CD4-positive, alpha-beta T cell treated with Interleukin-4 for 1 hour (primary cell): Measurements from ENCODE around the gene MED29.

Source experiments
- DNase-seq, 2 donors: peaks; one replicate each; pipeline ENCODE4 v3.0.0-alpha.2; 2020 to 2022

MED29 gene

DNA sequence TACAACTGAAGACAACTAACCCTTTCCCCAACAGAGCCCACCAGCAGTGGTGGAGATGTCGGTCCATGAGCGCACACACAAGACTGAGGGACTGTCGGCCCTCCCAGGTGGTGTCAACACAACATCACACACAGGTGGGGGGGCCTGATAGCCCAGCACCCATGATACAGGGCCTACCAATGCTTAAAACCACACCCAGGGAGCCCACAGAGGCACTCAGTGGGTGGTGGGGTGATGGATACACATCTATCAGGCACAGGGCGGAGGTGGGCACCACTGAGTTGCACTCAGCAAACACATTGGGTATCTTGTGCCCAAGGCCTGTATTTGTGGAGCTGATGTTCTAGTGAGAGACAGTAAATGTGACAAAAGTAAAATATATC is 8.5 kb downstream of the MED29 start:
- no peak for DNase-seq

DNA sequence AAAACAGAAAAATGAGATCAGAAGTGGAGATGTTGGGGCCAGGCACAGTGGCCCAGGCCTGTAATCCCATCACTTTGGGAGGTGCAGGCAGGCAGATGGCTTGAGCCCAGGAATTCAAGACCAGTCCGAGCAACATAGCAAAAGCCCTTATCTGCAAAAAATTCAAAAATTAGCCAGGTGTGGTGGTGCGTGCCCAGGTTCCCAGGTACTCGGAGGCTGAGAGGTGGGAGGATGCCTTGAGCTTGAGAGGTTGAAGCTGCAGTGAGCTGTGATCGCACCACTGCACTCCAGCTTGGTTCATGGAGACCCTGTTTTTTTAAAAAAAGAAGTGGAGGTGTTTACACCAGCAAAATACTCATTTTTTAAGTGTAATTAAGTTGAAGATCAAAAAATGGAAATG is 8.9 kb downstream of the MED29 start:
- DNase-seq: no peak

DNA sequence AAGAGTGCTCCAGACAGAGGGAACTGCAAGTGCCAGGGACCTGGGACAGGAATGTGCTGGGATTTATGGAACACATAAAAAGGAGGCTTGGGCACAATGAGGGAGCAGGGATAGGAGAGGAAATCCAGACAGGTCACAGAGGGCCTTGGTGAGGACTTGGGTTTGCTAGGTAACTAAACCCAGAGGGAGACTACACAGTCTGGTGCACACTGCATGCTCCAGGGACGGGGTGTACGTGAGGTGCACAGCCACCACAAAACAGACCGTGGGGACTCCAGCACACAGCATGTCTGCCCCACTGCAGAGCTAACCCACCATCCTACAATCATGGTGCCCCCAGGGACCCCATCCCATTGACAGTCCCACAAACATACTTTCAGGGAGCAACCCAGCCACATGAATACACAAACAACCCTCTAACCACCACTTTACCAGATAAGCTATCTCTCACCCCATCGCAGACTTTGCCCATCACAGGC is 9.9 kb downstream of the MED29 start:
- DNase-seq: no peak

GRCh38 chr19:39401549-39402345 is 10.6 kb downstream of the MED29 start:
- DNase-seq: peak; percentile 94

GRCh38 chr19:39402346-39403300 is 11.4 kb downstream of the MED29 start:
- peak; percentile 94 to 95 for DNase-seq

DNA sequence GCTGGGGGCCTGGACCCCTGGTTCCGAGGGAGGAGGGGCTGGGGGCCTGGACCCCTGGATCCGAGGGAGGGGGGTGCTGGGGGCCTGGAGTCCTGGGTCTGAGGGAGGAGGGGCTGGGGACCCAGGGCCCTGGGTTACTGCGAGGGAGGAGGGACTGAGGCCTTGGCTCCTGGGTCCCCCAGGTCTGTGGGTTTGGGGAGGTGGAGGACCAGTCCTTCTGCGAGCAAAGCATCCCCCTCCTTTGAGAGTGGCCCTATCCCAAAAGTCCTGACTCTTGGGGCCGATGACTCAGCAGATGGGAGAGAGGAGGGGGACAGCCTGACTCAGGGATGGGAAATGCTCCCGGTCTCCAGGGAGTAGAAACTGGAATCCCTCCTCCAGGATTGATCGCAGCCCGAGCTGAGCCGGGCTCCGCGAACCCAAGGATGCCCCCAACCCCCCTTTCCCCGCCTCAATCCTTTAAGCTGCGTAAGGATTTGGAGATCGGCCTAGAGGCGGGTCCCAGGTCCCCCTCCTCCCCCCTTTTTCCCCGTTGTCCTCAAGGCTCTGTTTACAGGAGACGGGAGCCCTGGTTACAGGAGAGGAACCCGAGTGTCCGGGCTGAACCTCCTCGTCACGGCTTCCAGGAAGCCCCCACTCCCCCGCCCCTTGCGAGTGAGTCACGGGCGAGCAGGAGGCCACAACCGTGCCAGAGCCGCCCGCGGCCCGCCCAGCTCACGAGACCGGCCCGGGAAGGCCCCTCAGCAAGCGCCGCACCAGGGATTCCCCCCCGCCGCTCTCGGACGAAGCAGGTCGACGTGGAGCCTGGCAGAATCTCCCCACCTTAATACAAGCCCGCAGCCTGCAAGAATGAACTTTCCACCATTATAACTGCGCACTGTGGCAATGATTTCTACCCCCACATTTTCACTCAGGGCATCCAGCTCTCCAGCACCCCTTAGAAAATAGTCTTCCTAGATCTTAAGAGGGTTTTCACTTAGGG is 12.4 kb downstream of the MED29 start:
- peak; percentile 99 for DNase-seq

- DNase-seq: peak; percentile 60 to 63
Observed at GRCh38 chr19:39405261-39405957, 14.2 kb downstream of the MED29 start.

DNA sequence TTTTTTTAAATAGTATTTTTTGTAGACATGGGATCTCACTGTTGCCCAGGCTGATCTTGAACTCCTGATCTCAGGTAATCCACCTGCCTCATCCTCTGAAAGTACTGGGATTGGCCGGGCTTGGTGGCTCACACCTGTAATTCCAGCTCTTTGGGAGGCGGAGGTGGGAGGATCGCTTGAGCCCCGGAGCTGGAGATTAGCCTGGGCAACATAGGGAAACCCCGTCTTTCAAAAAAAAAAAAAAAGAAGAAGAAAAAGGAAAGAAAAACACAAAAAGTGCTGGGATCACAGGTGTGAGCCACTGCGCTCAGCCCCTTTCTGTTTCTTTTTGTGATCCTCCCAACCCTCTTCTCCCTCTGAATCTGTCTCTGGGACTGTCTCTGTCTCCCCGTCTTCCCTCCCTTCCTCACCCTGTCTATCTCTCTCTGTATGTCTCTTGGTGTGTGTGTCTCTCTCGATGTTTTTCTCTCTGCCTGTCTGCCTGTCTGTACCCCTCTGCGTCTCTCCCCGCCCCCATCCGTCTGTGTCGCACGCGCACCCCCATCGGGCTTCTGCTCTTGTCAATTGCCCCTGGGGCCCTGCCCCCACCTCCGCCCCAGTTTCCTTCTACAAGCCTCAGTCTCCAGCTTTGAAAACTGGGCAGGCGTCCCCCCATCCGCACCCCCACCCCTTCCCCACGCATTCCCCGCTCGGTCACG is 14.9 kb downstream of the MED29 start:
- peak; percentile 95 to 96 for DNase-seq

GRCh38 chr19:39406656-39407409 is 15.7 kb downstream of the MED29 start, which contains the start of gene ZFP36:
Gene ZFP36 (plus strand): TSS chr19:39406847. CDS start chr19:39406905, 58 bp downstream.
- DNase-seq: peak; percentile 94 to 95

GRCh38 chr19:39407410-39407659 is 16.2 kb downstream of the MED29 start:
- no peak for DNase-seq

DNA sequence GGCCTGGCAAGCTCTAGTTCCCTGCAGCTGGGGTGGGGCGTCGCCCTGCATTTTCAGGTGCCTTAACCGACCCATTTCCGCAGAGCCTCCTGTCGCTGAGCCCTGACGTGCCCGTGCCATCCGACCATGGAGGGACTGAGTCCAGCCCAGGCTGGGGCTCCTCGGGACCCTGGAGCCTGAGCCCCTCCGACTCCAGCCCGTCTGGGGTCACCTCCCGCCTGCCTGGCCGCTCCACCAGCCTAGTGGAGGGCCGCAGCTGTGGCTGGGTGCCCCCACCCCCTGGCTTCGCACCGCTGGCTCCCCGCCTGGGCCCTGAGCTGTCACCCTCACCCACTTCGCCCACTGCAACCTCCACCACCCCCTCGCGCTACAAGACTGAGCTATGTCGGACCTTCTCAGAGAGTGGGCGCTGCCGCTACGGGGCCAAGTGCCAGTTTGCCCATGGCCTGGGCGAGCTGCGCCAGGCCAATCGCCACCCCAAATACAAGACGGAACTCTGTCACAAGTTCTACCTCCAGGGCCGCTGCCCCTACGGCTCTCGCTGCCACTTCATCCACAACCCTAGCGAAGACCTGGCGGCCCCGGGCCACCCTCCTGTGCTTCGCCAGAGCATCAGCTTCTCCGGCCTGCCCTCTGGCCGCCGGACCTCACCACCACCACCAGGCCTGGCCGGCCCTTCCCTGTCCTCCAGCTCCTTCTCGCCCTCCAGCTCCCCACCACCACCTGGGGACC is 16.6 kb downstream of the MED29 start:
- peak; percentile 79 to 82 for DNase-seq

DNA sequence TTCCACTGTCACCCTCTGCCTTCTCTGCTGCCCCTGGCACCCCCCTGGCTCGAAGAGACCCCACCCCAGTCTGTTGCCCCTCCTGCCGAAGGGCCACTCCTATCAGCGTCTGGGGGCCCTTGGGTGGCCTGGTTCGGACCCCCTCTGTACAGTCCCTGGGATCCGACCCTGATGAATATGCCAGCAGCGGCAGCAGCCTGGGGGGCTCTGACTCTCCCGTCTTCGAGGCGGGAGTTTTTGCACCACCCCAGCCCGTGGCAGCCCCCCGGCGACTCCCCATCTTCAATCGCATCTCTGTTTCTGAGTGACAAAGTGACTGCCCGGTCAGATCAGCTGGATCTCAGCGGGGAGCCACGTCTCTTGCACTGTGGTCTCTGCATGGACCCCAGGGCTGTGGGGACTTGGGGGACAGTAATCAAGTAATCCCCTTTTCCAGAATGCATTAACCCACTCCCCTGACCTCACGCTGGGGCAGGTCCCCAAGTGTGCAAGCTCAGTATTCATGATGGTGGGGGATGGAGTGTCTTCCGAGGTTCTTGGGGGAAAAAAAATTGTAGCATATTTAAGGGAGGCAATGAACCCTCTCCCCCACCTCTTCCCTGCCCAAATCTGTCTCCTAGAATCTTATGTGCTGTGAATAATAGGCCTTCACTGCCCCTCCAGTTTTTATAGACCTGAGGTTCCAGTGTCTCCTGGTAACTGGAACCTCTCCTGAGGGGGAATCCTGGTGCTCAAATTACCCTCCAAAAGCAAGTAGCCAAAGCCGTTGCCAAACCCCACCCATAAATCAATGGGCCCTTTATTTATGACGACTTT is 17.4 kb downstream of the MED29 start:
- DNase-seq: peak; percentile 71 to 77

DNA sequence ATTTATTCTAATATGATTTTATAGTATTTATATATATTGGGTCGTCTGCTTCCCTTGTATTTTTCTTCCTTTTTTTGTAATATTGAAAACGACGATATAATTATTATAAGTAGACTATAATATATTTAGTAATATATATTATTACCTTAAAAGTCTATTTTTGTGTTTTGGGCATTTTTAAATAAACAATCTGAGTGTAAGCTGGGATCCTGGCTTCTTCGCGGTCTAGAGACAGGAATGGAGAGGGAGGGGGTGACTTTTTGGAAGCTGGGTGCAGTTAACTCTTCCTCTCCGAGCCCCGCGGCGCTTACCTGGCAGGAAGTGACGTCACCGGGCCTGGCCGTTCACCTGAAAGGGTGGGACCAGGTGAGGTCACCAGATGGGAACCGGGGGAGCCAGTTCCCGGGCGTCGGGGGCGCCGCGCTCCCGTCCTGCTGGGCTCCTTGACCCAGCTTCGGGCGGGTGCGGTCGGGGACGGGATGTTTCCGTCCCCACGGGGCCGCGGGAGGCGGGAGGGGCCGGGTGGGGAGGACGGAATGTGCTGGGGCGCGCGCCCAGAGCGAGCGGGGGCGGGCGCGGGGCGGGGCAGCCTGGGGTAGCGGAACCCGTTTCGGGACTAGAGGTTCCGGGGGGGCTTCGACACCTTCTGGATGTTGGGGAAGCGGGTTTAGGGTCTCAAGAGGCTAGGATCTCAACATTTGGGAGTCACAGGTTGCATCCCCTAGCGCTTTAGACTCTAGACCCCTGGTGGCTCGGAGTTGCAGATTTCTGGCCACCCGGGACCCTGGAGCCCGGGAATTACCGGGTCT is 18.2 kb downstream of the MED29 start:
- DNase-seq: peak; percentile 95 to 97

DNA sequence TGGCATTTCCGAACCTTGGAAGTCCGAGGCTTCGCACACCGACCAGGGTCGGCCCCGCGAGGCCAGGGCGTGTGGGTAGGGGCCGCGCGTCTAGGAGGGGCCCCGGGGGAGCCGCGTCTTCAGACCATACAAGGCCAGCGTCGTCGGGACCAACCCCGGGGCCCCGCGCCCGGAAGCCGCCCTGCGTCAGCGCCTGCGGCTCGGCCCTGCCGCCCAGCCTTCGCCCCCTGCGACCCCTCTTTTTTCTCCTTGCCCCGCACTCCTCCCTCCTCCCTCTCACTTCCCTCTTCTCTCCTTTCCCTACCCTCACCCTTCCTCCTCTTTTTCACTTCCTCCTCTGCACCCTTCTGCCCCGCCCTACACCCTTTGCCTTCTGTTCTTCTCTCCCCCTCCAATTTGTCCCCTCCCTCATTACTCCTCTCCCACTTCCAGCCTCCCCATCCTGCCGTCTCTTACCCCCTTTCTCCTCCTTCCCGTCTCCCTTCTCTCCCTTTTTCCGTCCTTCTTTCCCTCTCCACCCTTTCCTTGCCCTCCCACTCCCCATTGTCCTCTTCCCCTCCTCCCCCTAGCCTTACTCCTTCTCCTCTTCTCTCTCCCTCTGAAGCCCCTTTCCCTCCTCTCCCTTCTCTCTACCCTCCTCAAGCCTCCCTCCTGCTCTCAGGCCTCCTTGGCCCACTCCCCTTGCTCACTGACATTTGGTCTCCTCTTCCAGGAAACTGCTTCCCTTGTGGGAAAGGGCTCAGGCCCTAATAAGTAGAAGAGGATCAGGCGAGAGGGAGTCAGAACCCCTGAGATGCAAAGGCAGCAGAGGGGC is 19.0 kb downstream of the MED29 start:
- DNase-seq: peak; percentile 89 to 92

DNA sequence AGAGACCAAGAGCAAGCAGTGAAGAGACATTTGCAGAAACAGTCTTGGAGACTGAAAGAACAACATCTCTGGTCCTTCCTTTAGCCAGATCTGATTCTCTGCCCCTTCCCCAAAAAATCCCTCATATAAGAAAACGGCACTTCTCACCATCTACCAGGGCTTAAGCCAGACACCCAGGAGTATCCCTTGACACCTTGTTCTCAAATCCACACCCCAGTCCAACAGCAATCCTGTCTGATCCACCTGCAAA is 19.6 kb downstream of the MED29 start:
- no peak for DNase-seq

DNA sequence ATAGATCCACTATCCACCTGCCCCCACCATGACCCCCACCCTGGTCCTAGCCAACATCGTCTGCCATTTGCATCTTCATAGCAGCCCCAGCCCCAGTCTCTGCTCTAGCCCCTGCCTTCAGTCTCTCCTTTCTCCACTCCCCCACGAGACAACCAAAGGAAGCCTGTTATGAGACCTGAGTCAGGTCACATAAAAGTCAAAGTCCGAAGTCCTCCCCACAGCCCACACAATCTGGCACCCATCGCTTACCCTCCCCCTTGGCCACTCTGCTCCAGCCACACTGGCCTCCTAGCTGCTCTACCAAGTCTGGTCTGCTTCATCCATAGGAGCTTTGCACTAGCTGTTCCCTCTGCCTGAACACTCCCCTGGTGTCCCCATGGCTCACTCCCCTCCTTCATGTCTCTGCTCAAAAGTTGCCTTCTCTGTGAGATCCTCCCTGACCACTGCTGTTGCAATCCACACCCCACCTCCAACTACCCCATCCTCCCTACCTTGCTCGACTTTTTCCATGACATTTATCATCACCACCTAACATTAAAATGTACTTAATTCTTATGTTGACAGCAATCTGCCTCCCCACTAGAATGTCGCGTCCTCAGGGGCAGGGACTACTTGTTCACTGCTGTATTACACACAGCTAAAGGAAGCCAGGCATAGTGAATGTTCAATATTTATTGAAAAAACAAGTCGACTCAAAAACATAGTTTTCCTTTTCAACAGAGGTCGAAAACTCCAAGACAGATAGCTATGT is 20.1 kb downstream of the MED29 start:
- peak; percentile 78 to 79 for DNase-seq

GRCh38 chr19:39411832-39412099 is 20.6 kb downstream of the MED29 start:
- peak; percentile 94 for DNase-seq
